Activated gamma-delta T cell treated with Interleukin-2 at 50 U/mL for 16 hours (primary cell): Measurements from ENCODE around the gene MYBPH.

ENCODE experiments used
- DNase-seq: peaks from one replicate; pipeline ENCODE4 v3.0.0-alpha.2; 2020

The MYBPH gene

GRCh38 chr1:203178083-203178482 lies 2.5 kb upstream of the MYBPH start:
- DNase-seq: no peak

- no peak for DNase-seq
These were observed 1.9 kb upstream of the MYBPH start for GRCh38 chr1:203177470-203178039.

GRCh38 chr1:203177036-203177405 lies 1.4 kb upstream of the MYBPH start:
- DNase-seq: no peak

GRCh38 chr1:203176273-203177035 lies 828 bp upstream of the MYBPH start:
- DNase-seq: no peak

GRCh38 chr1:203175827-203176241 lies 208 bp upstream of the MYBPH start:
- DNase-seq: no peak

- no peak for DNase-seq
These were observed 1.2 kb downstream of the MYBPH start for GRCh38 chr1:203174324-203174985.

GRCh38 chr1:203173566-203173965 lies 2.1 kb downstream of the MYBPH start:
- no peak for DNase-seq

- DNase-seq: no peak
These were observed 2.5 kb downstream of the MYBPH start for GRCh38 chr1:203173011-203173555.

GRCh38 chr1:203172184-203173010 lies 3.2 kb downstream of the MYBPH start:
- peak; percentile 20 for DNase-seq

- DNase-seq: no peak
These were observed 4.1 kb downstream of the MYBPH start for GRCh38 chr1:203171341-203172183.

- DNase-seq: no peak
These were observed 4.8 kb downstream of the MYBPH start for GRCh38 chr1:203170625-203171330.

- no peak for DNase-seq
These were observed 5.7 kb downstream of the MYBPH start for GRCh38 chr1:203169770-203170520.

GRCh38 chr1:203168991-203169390 lies 6.6 kb downstream of the MYBPH start:
- DNase-seq: no peak

GRCh38 chr1:203168256-203168786 lies 7.3 kb downstream of the MYBPH start:
- no peak for DNase-seq

- DNase-seq: no peak
These were observed 7.8 kb downstream of the MYBPH start for GRCh38 chr1:203167913-203168200.

- no peak for DNase-seq
These were observed 8.4 kb downstream of the MYBPH start for GRCh38 chr1:203167026-203167912.

- no peak for DNase-seq
These were observed 9.3 kb downstream of the MYBPH start for GRCh38 chr1:203166192-203166940.

GRCh38 chr1:203165800-203166161 lies 9.8 kb downstream of the MYBPH start:
- DNase-seq: no peak
